ENCODE results near the gene STIMATE.

STIMATE gene

DNA sequence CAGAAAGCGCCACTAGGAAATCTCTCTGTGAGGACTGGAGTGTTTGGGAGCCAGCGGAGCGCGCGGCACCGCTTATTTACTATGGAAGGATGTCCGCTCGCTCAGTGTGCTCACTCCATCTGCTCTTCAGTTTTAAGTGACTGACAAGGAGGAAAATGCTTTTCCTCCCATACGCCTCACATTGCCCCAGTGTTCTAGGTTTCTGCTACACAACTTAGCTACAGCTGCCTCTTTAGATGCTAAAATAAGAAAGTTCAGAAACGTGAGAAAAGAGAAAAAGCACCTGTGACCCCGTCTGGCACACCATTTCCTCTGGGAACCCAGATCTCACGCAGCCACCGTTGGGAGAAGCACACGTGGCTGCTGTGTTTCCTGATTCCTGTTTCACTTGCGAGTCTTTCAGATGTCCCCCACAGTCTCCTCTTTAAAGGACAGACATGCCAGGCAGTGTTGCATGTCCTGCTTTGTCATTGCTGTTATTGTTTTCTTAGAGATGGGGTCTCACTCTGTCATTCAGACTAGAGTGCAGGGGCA lies 50.8 kb downstream of the STIMATE start:
- no peak for TF ChIP-seq GATA3 (IDR thresholded peaks at IDR 0.05; ENCODE audit: low read depth, low read length)
- no peak for TF ChIP-seq GATA2 (IDR thresholded peaks at IDR 0.05; ENCODE audit: low read depth, low read length)

GRCh38 chr3:52845691-52846431 lies 51.5 kb downstream of the STIMATE start:
- TF ChIP-seq GATA3 (IDR thresholded peaks at IDR 0.05; ENCODE audit: low read depth, low read length) (no peak), GATA2 (IDR thresholded peaks at IDR 0.05; ENCODE audit: low read depth, low read length) (no peak)

DNA sequence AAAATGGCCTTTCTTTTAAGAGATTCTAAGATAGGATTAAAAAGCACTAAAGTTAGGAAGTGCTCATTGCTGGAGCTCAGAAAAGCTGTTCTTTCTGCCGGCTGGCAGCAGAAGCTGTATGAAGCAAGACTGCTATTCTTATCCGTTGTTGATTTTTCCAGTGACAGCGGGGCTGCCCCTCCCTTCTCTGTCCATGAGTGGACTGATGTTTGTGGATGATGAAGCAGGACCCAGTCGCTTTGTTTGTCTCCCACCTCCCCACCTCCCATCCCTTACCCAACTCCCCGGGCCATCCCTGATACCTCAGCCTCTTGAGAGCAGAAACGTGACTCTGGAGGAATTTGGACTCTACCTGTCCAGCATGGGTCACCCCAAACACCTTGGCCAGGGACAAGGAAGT lies 52.2 kb downstream of the STIMATE start:
- TF ChIP-seq GATA2 (IDR thresholded peaks at IDR 0.05; ENCODE audit: low read depth, low read length) (no peak), GATA3 (IDR thresholded peaks at IDR 0.05; ENCODE audit: low read depth, low read length) (no peak)

- TF ChIP-seq GATA2 (IDR thresholded peaks at IDR 0.05; ENCODE audit: low read depth, low read length), result no peak
- TF ChIP-seq GATA3 (IDR thresholded peaks at IDR 0.05; ENCODE audit: low read depth, low read length), result no peak
Measured at GRCh38 chr3:52844290-52844975, 52.9 kb downstream of the STIMATE start.

GRCh38 chr3:52843881-52844280 lies 53.5 kb downstream of the STIMATE start:
- TF ChIP-seq GATA3 (IDR thresholded peaks at IDR 0.05; ENCODE audit: low read depth, low read length), result no peak
- no peak for TF ChIP-seq GATA2 (IDR thresholded peaks at IDR 0.05; ENCODE audit: low read depth, low read length)

- TF ChIP-seq GATA3 (IDR thresholded peaks at IDR 0.05; ENCODE audit: low read depth, low read length), result no peak
- no peak for TF ChIP-seq GATA2 (IDR thresholded peaks at IDR 0.05; ENCODE audit: low read depth, low read length)
Measured at GRCh38 chr3:52843108-52843865, 54.1 kb downstream of the STIMATE start.

DNA sequence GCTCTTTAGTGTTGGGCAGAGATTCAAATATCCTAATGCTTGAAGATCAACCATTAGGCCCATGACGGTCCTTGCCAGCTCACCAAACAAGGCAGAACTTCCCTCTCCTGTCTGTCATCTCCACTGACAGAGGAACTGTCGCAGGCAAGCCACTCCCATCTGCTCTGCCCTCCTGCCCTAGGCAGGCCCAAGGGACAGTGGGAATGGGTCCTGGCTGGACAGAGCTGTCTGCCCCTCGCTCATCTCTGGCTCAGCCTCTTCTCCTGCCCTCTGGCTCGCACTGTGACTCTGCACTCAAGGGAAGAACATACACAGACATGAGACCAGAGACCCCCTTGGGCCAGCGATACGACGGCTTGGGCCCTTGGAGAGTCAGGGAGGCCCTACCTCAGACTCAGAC lies 54.9 kb downstream of the STIMATE start:
- TF ChIP-seq GATA3 (IDR thresholded peaks at IDR 0.05; ENCODE audit: low read depth, low read length) (no peak), GATA2 (IDR thresholded peaks at IDR 0.05; ENCODE audit: low read depth, low read length) (no peak)

DNA sequence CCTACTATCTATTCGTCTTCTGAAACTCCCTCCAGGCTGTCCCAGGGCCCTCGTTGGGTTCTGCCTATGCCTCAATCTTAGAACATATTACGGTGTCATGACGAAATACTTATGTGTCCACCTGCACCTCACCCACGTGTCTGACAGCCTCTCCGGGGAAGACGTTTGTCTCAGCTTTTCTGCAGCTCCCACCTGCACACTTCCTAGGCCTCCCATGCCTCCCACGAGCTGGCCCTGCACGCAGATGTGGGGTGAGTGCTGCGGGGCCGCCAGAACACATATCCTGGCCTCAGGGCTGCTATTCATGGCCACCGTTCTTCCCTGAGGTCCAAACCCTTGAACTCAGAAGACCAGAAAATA lies 55.4 kb downstream of the STIMATE start:
- TF ChIP-seq GATA3 (IDR thresholded peaks at IDR 0.05; ENCODE audit: low read depth, low read length) (no peak), GATA2 (IDR thresholded peaks at IDR 0.05; ENCODE audit: low read depth, low read length) (no peak)

GRCh38 chr3:52841211-52841980 lies 56.0 kb downstream of the STIMATE start:
- TF ChIP-seq GATA2 (IDR thresholded peaks at IDR 0.05; ENCODE audit: low read depth, low read length) (no peak), GATA3 (IDR thresholded peaks at IDR 0.05; ENCODE audit: low read depth, low read length) (no peak)

DNA sequence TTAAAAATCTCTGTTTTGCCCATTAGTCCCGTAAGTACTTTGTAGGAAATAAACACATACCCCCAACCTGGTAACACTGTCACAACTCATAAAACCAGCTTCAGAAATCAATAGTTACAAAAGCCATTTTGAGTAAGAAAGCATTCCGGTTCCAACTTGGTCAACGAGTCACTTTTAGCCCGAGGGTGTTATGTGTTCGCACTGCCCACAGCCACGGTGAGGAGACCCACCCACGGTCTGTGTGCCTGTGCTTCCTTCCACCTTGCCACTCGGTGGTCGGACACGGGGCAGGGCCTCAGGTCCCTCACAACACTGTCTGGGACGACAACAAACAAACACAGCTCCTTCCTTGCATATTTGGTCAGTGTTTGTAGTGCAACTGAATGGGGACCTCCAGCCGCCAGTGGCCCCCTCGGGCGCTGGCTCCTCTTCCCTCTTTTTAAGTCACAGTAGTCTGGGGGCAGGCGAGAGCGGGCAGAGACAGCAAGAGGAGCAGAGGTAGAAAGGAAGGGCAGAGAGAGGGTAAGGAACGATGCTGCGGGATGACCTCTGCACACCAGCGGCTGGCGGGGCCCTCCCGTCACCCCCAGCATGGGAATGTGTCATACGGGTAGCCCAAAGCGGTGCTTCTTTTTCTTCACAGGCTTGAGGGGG lies 57.3 kb downstream of the STIMATE start:
- TF ChIP-seq GATA2 (IDR thresholded peaks at IDR 0.05; ENCODE audit: low read depth, low read length) (no peak), GATA3 (IDR thresholded peaks at IDR 0.05; ENCODE audit: low read depth, low read length) (no peak)

GRCh38 chr3:52839268-52839575 lies 58.1 kb downstream of the STIMATE start:
- no peak for TF ChIP-seq GATA2 (IDR thresholded peaks at IDR 0.05; ENCODE audit: low read depth, low read length)
- TF ChIP-seq GATA3 (IDR thresholded peaks at IDR 0.05; ENCODE audit: low read depth, low read length), result no peak

DNA sequence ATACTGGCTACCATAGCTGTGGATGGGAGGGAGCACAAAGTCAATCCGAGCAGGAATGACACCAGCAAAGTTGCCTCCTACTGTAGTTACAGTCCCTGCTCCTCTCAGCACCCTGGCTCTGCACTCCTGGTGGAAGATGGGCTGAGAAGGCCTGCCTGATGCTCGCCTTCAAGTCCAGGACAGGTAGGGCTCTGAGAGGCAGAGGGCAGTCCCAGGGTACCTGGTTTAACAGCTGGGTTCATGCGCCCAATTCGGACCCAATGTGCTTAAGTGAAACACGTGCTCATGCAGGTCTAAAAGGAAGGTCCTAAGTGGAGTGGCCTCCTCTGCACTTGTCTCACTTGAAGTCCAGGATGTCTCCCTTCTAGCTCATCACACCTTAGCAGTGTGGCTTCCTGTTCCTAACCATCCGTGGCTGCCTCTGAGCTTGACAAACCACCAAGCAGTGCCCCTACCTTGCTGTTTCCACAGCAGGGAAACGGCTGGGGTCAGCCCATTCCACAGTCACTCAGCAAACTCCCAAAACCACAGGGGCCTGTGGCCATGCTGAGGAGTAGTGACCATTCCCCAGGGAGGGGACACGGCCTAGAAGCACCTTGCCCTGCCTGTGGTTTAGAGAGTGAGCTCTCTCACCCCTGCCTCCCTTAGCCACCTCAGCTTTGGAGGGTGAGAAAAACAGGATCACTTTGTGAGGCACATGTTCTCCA lies 58.6 kb downstream of the STIMATE start:
- TF ChIP-seq GATA3 (IDR thresholded peaks at IDR 0.05; ENCODE audit: low read depth, low read length) (no peak), GATA2 (IDR thresholded peaks at IDR 0.05; ENCODE audit: low read depth, low read length) (no peak)

DNA sequence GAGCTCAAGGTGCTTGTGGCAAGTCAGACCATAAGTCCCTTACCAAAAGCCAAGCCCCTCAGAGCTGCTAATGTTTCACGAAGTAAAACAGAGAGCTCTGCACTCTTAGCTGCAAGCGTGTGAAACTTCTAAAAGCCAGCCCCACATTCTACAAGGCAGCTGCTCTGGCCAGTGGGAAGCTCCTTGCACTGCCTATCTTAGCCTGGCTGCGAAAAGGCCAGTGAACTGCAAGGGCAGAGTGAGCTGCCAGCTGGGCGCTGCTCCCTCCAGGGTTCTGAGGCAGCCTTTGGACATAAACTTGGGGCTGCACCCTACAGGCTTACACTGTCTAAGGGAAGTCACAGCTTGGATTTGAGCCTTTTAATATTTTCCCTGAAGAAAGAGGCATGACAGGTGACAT lies 60.4 kb downstream of the STIMATE start:
- TF ChIP-seq GATA3 (IDR thresholded peaks at IDR 0.05; ENCODE audit: low read depth, low read length), result no peak
- no peak for TF ChIP-seq GATA2 (IDR thresholded peaks at IDR 0.05; ENCODE audit: low read depth, low read length)
